Neural progenitor cell (in vitro differentiated cells): Measurements from ENCODE around the gene ISY1.

Source experiments
- CTCF ChIP-seq: fragments of 200-600 bp; sonication (generic); IDR thresholded peaks from 2 replicates; pipeline ENCODE4 v1.5.1; 2017; ENCODE audit warnings: antibody characterized with exemption, mild to moderate bottlenecking
- EZH2 ChIP-seq: fragments of 200-600 bp; sonication (generic); IDR thresholded peaks from 2 replicates; pipeline ENCODE4 v1.6.1; 2017; ENCODE audit warnings: antibody characterized with exemption, mild to moderate bottlenecking, moderate library complexity
- EZH2phosphoT487 ChIP-seq: fragments of 200-600 bp; sonication (generic); IDR thresholded peaks from 2 replicates; pipeline ENCODE4 v1.6.1; 2017; ENCODE audit warnings: antibody characterized with exemption

- no peak for TF ChIP-seq CTCF
- no peak for TF ChIP-seq EZH2
- no peak for TF ChIP-seq EZH2phosphoT487
Measured at GRCh38 chr3:129164500-129164899, 3.6 kb upstream of the ISY1 start.
